CD4-positive, alpha-beta memory T cell (primary cell): ENCODE measurements around the gene KLHDC7A. TPM values are rescaled to one million over a fixed set of nuclear protein-coding genes. Genes with fewer than 3 reads are reported as not detected.

ENCODE experiments used
- CTCF ChIA-PET: fragments of 350-600 bp; sonication (Branson Sonifier 250); formaldehyde crosslinking; loops from one replicate; lab custom pipeline; 2021; ENCODE audit warnings: inconsistent platforms; ENCODE audit not compliant: partially characterized antibody; lab: Charles Lee
- POLR2A ChIA-PET: fragments of 350-600 bp; sonication (Branson Sonifier 250); formaldehyde crosslinking; loops from one replicate; lab custom pipeline; 2021; ENCODE audit not compliant: partially characterized antibody; lab: Charles Lee
- DNase-seq, 5 donors: peaks; one replicate each; pipeline versions ENCODE4 v3.0.0 to v3.0.0-alpha.2; 2020 to 2022; ENCODE audit warnings: mixed read lengths in 1 of 5
- H3K27ac ChIP-seq: one replicate; pipeline ENCODE4 v1.7.0; 2013; ENCODE audit warnings: low read depth, low read length
- H3K27me3 ChIP-seq: 2 replicates; pipeline ENCODE4 v1.7.0; 2013; ENCODE audit warnings: mild to moderate bottlenecking, low read length, moderate library complexity; ENCODE audit not compliant: insufficient read depth
- H3K36me3 ChIP-seq: 2 replicates; pipeline ENCODE4 v1.7.0; 2013; ENCODE audit warnings: mild to moderate bottlenecking, low read length, moderate library complexity; ENCODE audit not compliant: insufficient read depth
- H3K4me1 ChIP-seq: 2 replicates; pipeline ENCODE4 v1.7.0; 2013; ENCODE audit warnings: mild to moderate bottlenecking, low read length, moderate library complexity; ENCODE audit not compliant: insufficient read depth
- H3K4me3 ChIP-seq, 2 donors: one replicate each; pipeline ENCODE4 v1.7.0; 2013; ENCODE audit warnings: low read length in 2 of 2, mild to moderate bottlenecking in 1 of 2
- H3K9me3 ChIP-seq, 2 donors: one replicate each; pipeline ENCODE4 v1.7.0; 2013; ENCODE audit warnings: low read length in 2 of 2, control low read depth in 1 of 2; ENCODE audit not compliant: control insufficient read depth in 1 of 2
- H3K27ac Mint-ChIP-seq, 7 donors: one replicate each; pipeline ENCODE4 v1.8.0; 2020 to 2021; ENCODE audit warnings: mixed read lengths in 7 of 7, mild to moderate bottlenecking in 6 of 7, inconsistent platforms in 3 of 7, moderate library complexity in 3 of 7
- H3K27me3 Mint-ChIP-seq, 2 donors: one replicate each; pipeline ENCODE4 v1.8.0; 2020 to 2021; ENCODE audit warnings: mixed read lengths in 2 of 2
- H3K36me3 Mint-ChIP-seq, 2 donors: one replicate each; pipeline ENCODE4 v1.8.0; 2020 to 2021; ENCODE audit warnings: mixed read lengths in 2 of 2, inconsistent platforms in 1 of 2, mild to moderate bottlenecking in 1 of 2
- H3K4me1 Mint-ChIP-seq, 4 donors: one replicate each; pipeline ENCODE4 v1.8.0; 2020 to 2021; ENCODE audit warnings: mixed read lengths in 4 of 4, mild to moderate bottlenecking in 1 of 4
- H3K4me3 Mint-ChIP-seq, 8 donors: one replicate each; pipeline ENCODE4 v1.8.0; 2020 to 2021; ENCODE audit warnings: mixed read lengths in 8 of 8, mild to moderate bottlenecking in 7 of 8, moderate library complexity in 6 of 8, inconsistent platforms in 3 of 8
- H3K9me3 Mint-ChIP-seq, 8 donors: one replicate each; pipeline ENCODE4 v1.8.0; 2020 to 2021; ENCODE audit warnings: mixed read lengths in 8 of 8, mild to moderate bottlenecking in 5 of 8, inconsistent platforms in 3 of 8, moderate library complexity in 1 of 8
- intact Hi-C: fragments of 100-400 bp; cut with micrococcal nuclease; formaldehyde crosslinking; loops from one replicate; pipeline ENCODE4 v1.15.1; 2023
- polyA plus RNA-seq, 2 donors: library from polyadenylated mRNA; unstranded; fragments of 300-500 nt; fragmentation: Illumina TruSeq; gene quantifications; one replicate each; pipeline ENCODE4 v1.2.3, GENCODE V29; 2021
- total RNA-seq, 2 experiments: library from RNA; stranded (reverse); gene quantifications; one replicate each; pipeline ENCODE4 v1.2.3, GENCODE V29; 2021

The KLHDC7A gene
- total and polyA plus RNA-seq, 4 experiments from 2014 or later, result not detected

DNA sequence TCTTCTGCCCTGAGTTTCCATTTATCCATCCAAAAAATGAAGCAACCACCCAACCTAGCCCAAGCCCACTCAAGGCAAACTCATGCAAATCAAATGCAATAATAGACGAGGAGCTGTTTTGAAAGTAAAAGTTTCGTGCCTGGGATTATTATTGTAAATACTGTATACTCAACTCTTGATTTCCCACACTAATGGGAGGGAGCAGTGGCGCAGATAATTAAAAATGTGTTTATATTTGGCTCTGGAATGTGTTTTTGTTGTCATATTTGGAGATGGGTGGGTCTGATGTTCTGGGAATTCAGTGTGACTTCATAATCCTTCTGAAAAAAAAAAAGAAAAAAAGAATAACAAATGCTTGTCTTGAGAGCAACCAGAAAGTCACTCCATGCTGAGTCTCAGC, 52.5 kb downstream of the KLHDC7A start:
- Histone ChIP-seq H3K4me3 (no peak overlapping the region), H3K4me1 (no peaks in the 10 kb centered on the region), H3K36me3 (no peaks in the 10 kb centered on the region), H3K9me3 (no peaks in the 10 kb centered on the region), H3K27me3 (no peaks in the 10 kb centered on the region), H3K27ac (no peak overlapping the region)
- H3K27ac Mint-ChIP-seq, result no peak overlapping the region
- ChIA-PET CTCF (interaction anchor here (1.3 kb wide), 1 partner anchor 148 kb away, joined by 3 read pairs; no protein-coding TSS in a partner anchor), POLR2A (no interaction called here)
- intact Hi-C loops, result no loop called here
- H3K27me3 Mint-ChIP-seq, result peaks cover 17 to 22% of the 10 kb centered on the region in 2 donors
- H3K4me1 Mint-ChIP-seq, result no peaks in the 10 kb centered on the region
- DNase-seq, result no peak
- H3K9me3 Mint-ChIP-seq, result peaks cover 0 to 2% (median 0%) of the 10 kb centered on the region in 8 donors
- no peaks in the 10 kb centered on the region for H3K36me3 Mint-ChIP-seq
- no peak overlapping the region for H3K4me3 Mint-ChIP-seq

DNA sequence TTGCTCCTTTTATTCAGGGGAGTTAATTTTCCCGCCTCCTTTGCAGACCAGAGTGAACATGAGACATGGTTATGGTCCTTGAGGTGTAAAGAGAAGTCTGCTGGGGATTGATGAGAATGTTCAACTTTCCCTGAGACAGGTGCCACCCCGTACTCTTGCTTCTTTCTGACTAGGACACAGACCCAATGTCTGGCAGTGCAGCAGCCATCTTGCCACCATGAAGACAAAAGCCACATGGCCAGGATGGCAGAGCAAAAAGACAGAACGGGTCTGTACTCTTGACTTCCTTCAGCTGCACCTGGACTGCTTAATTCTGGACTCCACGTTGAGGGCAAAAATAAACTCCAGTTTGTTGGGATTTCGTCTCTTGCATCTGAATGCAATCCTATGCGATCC, 54.1 kb downstream of the KLHDC7A start:
- Histone ChIP-seq H3K27ac (no peak overlapping the region), H3K36me3 (no peaks in the 10 kb centered on the region), H3K9me3 (no peaks in the 10 kb centered on the region), H3K4me1 (no peaks in the 10 kb centered on the region), H3K27me3 (no peaks in the 10 kb centered on the region), H3K4me3 (no peak overlapping the region)
- no peaks in the 10 kb centered on the region for H3K4me1 Mint-ChIP-seq
- peaks cover 15 to 19% of the 10 kb centered on the region in 2 donors for H3K27me3 Mint-ChIP-seq
- H3K9me3 Mint-ChIP-seq, result peaks cover 0 to 4% (median 0%) of the 10 kb centered on the region in 8 donors
- CTCF ChIA-PET, result no interaction called here
- POLR2A ChIA-PET, result no interaction called here
- no peak for DNase-seq
- H3K4me3 Mint-ChIP-seq, result no peak overlapping the region
- H3K36me3 Mint-ChIP-seq, result no peaks in the 10 kb centered on the region
- no peak overlapping the region for H3K27ac Mint-ChIP-seq
- intact Hi-C loops, result no loop called here

Other genes starting within 250 kb of the KLHDC7A start
- gene PAX7, start 149.9 kb downstream of the KLHDC7A start, total RNA-seq, result not detected
- gene PAX7, start 149.9 kb downstream of the KLHDC7A start, polyA plus RNA-seq, result not detected